Cardiac fibroblast (primary cell): Measurements from ENCODE around the gene PRKCH.

Experiments
- DNase-seq, 2 donors: peaks; one replicate each; pipeline versions ENCODE4 v3.0.0 to v3.0.0-alpha.2; 2010; ENCODE audit warnings: low read depth in 2 of 2
- H3K4me3 ChIP-seq, 2 donors: replicated peaks in 1 of 2; 1 replicate in 1 of 2; 2 replicates in 1 of 2; pipeline ENCODE4 v1.5.1; 2011; ENCODE audit warnings: low read depth in 2 of 2, low read length in 2 of 2, mild to moderate bottlenecking in 2 of 2, moderate library complexity in 1 of 2
- TF ChIP-seq, protein P1 (sequence below): IDR thresholded peaks from one replicate; pipeline ENCODE4 v1.5.1; 2011; ENCODE audit warnings: low read depth, mild to moderate bottlenecking, low read length, inconsistent platforms

Gene PRKCH

DNA sequence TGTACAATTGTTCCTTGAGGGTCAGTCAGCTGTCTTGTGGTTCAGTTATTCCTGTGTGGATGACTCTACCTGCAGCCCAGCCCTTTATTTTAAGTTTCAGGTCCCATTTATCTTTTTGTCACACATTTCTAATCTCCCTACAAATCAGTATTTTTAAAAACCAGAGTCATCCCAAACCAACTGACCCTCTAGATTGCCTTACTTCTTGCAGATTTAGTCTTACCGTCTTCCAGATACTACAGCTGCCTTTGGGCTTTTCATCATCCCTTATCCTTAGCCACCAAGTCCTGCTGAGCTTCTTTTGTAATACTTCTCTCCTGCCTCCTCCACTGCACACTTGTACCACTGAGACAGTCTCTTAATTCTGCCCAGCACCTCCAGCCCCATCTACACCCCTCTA, 54.9 kb downstream of the PRKCH start:
- H3K4me3 ChIP-seq, result no peak overlapping the region
- TF ChIP-seq, protein P1, sequence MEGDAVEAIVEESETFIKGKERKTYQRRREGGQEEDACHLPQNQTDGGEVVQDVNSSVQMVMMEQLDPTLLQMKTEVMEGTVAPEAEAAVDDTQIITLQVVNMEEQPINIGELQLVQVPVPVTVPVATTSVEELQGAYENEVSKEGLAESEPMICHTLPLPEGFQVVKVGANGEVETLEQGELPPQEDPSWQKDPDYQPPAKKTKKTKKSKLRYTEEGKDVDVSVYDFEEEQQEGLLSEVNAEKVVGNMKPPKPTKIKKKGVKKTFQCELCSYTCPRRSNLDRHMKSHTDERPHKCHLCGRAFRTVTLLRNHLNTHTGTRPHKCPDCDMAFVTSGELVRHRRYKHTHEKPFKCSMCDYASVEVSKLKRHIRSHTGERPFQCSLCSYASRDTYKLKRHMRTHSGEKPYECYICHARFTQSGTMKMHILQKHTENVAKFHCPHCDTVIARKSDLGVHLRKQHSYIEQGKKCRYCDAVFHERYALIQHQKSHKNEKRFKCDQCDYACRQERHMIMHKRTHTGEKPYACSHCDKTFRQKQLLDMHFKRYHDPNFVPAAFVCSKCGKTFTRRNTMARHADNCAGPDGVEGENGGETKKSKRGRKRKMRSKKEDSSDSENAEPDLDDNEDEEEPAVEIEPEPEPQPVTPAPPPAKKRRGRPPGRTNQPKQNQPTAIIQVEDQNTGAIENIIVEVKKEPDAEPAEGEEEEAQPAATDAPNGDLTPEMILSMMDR, result no peak

DNA sequence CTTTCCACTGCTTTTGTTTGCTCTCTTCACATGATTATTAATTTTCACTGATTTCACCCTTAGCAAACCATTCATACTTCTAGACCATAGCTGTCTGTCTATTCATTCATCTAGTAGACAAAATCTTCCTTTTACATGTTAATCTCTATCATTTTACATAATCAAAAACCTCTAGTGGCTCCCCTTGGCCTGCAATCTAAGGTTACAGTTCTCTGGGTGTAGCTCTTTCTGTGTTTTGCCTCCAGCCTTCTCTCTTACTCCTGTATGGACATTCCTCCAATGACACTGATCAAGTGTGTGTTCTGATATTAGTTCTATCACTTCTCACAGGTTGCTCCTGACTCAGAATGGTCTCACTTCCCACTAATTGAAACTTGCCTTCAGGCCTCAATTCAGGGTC, 56.4 kb downstream of the PRKCH start:
- H3K4me3 ChIP-seq, result no peak overlapping the region
- no peak for DNase-seq
- TF ChIP-seq, protein P1, result no peak

More for the DNA sequence above, 54.9 kb downstream of the PRKCH start:
- DNase-seq, result no peak

DNA sequence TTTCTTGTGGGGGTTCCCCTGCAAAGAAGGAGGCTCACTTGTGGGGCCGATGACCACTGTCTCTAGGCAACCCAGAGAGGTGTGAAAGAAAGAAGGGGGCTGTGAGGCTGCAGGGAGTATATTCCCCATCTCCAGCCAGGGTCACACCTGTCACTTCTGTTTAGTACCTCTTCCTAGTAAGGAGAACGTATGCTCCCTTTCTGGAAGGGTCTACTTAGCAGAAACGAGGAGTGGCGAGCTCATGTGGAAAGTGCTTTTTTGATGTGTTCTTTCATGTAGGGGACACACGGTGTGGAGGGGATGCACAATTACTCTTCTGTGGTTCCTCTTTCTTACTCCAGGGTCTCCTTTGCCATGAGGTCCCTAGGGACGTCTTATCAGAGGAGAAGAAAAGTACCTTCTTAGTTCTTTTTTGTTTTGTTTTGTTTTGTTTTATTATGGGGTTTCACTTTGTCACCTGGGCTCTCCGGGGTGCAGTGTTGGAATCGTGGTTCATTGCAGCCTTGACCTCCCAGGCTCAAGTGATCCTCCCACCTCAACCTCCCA, 58.3 kb downstream of the PRKCH start:
- H3K4me3 ChIP-seq, result no peak overlapping the region
- DNase-seq, result no peak
- TF ChIP-seq, protein P1, result no peak

DNA sequence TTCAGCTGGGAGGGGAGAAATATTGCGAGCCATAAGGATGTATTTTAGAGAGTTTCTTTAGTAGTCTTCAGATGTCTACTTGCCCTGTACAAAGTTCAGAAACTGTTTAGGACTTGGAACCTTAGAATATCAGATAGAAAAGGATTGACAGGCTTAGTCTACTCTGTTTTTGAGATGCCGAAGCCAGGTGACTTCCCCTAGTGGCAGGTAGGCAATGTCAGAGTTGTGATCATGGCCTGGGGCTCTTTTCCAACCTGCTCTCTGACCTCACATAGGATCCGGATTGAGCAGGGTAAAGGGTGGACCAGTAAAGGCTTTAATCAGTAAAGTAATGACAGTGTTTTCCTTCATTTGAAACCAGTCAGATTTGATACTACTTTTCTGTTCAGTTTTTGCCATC, 59.6 kb downstream of the PRKCH start:
- TF ChIP-seq, protein P1, result no peak
- DNase-seq, result no peak
- H3K4me3 ChIP-seq, result no peak overlapping the region

DNA sequence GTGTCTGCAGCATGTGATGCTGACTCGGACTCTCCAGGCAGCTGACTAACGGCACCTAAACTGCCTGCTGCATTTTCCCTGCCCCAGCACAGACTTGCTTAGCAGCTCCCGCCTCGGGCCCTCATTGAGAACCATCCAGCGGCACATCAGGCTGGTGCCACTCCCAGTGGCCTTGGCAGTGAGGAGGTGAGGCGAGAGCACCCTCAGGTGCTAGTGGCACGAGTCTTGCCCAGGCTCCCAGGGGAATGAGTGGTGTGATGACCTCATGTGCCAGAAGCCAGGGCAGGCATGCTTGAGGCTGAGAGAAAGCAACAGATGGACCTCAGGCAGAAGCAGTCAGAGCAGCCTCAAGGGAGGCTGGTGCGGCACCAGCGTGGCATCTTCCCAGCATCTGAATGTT, 60.2 kb downstream of the PRKCH start:
- DNase-seq, result no peak
- no peak overlapping the region for H3K4me3 ChIP-seq
- TF ChIP-seq, protein P1, result no peak

DNA sequence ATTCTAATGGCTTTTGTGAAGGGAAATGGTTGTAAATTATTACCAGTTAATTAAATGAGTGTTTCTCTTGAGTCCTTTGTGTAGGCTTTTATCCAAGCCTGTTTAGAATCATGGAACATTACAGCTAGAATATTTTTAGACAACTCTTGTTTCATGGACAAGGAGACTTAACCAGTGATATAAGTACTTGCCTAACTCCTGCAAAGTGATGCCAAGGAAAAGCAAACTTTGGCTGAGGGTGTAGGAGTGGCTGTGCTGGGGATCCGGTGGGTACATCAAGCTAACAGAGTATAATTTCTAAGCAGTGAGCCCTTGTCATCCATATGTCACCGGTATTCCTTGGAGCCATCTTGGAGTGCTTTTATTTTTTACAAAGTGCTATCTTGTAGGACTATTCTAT, 61.5 kb downstream of the PRKCH start:
- TF ChIP-seq, protein P1, result no peak
- no peak for DNase-seq
- H3K4me3 ChIP-seq, result no peak overlapping the region
